Stimulated activated CD4-positive, alpha-beta T cell treated with anti-CD3 and anti-CD28 coated beads, Interleukin-2, amount 100 ng/mL, for 24 hours (primary cell): ENCODE data around the gene PLCH2.

Experiments used
- DNase-seq, 2 donors: peaks; one replicate each; pipeline ENCODE4 v3.0.0-alpha.2; 2020

PLCH2 gene

DNA sequence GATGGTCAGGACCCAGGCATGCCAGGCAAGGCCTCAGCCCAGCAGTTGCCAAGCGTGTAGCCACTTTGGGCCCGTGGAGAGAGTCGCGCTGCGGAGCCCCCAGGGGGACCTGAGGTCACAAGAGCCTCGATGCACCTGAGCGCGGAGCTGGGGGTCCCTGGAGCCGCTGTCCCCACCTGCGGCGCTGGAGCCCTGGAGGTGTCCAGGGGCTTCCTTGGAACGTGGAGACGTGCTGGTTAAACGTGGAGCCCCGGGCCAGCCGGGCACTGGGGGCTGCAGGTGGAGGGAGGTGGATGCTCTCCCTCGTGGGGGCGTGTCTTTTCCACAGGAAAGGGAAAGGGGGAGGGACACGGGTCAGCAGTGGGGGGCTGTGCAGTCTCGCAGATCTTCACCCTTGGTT lies 3.1 kb downstream of the PLCH2 start:
- DNase-seq = no peak

- DNase-seq = no peak
These were observed 3.5 kb downstream of the PLCH2 start for GRCh38 chr1:2479618-2480017.

DNA sequence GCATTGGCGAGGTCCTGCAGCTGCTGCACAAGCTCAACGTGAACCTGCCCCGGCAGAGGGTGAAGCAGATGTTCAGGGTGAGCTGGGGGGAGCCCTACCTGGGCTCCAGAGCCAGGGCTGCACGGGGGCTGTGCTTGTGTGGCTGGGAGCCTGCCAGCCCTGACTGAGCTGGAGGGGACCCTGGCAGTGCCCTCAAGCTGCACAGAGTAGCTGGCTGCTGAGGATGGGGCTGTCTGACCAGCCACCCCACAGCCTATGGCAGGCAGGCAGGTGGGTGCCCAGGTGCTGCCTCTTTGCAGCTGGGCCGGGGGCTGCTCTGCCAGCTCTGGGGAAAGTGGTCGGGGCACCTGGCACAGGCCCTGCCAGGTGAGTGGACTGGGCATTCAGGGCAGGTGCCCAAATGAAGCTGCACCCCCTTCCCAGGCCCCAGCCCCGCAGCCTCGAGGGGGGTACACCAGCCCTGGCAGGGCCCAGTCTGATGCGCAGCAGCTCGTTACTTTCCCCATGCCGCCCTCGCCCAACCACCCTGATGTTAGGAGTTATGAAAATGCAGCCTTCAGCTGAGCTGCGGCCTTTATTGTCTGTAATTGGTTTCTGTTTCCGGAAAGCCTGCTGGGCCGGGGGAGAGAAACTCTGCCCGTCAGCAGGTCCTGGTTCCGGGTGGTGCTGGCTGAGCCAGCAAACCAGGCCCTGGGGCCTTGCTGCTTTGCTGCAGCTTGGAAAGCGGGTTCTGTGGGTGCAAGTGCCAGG lies 4.3 kb downstream of the PLCH2 start:
- no peak for DNase-seq

- DNase-seq = no peak
These were observed 4.9 kb downstream of the PLCH2 start for GRCh38 chr1:2480986-2481364.

DNA sequence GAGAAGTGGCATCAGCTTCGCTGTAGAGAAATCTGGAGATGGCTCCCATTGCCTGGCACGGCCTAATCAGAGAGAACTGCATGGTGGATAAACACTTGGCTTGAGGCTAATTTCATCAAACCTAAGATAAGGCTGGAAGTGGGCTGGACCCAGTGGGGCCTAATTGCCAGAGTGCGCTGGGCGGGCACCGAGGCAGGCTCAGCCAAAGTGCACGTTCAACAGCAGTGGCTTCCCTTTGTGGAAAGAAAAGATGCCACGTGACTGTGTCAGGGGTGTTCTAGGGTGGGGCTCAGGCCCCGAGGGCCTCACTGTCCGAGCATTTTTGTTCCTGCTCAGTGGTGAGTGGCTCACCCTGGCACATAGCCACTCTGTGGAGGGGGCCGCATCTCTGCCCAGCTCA lies 5.8 kb downstream of the PLCH2 start:
- DNase-seq = no peak

DNA sequence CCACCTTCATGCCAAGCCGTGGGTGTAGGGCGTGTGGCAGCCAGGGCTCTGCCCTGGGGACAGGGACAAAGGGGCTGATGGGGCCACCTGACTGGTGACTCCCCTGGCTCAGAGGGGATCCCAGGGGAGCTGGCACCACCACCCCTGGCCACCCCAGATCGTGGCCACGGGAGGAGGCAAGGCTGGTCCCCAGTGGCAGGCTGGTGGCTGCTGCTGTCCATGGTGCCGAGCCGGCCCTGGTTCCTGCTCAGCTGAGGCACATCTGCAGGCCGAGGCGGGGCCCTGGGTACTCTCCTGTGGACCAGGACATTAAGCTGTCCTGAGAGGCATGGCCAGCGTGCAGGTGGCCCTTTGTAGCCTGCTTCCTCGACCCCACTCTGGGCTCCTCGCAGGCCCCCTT lies 6.5 kb downstream of the PLCH2 start:
- DNase-seq = no peak

DNA sequence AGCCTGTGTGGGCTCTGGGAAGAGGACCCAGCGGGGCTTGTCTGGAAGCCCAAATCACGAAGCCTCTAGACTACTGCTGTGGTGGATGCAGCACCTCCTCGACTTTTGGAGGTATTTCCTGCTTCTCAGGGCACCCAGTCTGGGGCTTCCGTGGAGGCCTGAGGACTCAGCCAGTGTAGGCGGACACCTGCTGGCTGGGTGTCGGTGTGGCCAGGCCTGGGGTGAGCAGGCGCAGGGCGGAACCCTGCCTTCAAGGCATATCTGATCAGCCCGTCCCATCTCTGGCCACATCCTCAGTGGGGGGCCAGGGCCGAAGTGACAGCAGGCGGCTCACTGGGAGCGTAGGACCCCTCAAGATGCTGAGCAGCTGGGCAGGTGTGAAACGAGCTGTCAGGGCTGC lies 6.9 kb downstream of the PLCH2 start:
- no peak for DNase-seq

- DNase-seq = no peak
These were observed 7.9 kb downstream of the PLCH2 start for GRCh38 chr1:2483970-2484369.

- no peak for DNase-seq
These were observed 10.0 kb downstream of the PLCH2 start for GRCh38 chr1:2486041-2486440.

- no peak for DNase-seq
These were observed 10.5 kb downstream of the PLCH2 start for GRCh38 chr1:2486558-2486957.

GRCh38 chr1:2488688-2489087 lies 12.6 kb downstream of the PLCH2 start:
- DNase-seq = no peak

- no peak for DNase-seq
These were observed 13.5 kb downstream of the PLCH2 start for GRCh38 chr1:2489615-2490014.

DNA sequence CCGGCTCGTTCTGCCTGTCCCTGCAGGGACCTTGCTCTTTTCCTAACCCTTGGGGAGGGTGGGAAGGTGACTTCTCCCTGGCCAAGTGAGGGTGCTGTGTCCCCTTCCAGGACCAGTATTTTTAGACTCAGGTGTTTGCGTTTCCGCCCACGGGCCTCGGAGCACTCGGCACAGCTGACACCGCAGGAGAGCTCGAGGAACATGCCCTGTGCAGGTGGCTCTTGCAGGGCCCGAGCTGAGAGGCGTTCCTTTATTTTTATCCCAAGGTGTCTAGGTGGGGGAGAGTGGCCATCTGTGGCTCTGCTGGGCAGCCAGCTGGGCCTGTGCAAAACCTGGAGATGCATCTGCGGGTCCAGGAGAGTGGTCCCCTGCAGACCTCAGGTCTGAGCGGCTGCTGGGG lies 16.0 kb downstream of the PLCH2 start:
- no peak for DNase-seq

DNA sequence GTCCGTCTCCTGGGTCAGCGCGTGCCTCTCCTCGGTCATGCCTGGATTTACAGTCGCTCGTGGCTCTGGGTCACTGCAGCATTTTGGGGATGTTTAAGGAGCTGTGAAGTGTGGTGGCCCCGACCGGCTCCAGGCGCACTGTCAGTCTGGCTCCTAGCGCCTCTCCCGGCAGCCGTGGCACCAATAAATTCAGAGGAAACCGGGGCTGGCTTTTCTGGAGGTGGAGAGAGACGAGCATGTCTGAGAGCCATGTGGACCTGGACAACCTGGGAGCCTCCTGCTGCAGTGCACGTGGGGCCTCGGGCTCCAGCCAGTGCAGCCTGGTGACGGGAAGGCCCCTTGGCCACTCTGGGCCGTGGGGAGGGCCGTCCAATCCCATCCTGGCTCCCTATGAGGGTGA lies 17.1 kb downstream of the PLCH2 start:
- DNase-seq = no peak

DNA sequence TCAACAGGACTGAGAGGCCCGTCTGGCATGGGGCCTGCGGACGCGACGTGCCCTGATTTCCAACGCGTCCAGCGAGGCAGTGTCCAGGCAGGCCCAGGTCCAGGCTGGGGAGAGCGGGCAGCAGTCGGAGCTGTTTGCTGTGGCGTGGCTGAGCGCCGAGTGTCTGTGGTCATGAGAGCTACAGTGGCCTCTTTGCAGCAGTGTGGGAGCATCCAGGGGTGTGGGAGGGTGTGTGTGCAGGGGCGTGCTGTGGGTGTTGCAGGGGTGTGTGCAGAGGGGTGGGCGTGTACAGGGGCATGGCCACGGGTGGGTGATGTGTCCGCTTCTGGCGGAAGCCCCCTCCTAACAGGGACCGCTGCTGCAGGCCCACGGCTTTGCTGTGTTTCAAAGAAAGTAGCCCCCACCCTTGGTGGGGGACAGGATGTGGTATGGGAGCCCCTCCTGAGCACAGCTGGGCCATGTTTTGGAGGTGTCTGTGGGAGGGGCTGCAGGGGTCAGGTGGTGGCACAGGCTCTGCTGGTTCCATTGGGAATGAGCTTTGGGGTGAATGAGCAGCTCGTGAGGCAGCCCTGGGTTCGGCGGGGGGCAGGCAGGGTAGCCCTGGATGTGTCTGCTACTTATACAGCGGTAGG lies 17.7 kb downstream of the PLCH2 start:
- no peak for DNase-seq

- DNase-seq = no peak
These were observed 18.2 kb downstream of the PLCH2 start for GRCh38 chr1:2494323-2494693.

DNA sequence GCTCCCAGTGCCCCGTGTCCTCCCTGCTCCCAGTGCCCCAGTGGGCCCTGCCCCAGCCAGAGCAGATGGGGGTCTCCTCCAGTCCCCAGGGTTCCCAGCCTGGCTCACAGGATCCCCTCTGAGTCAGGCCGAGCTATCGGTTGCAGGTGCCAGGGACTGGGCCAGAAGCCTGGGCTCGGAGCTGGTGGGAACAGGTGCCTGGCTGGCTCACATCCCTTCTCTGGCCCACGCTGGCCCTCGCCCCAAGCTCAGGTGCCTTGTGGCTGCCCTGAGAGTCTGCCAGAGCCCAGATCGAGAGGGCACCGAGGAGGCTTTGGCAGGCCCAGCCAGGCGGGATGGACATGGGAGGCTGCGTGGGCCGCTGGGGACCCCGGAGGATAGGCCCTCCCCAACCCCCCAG lies 18.9 kb downstream of the PLCH2 start:
- DNase-seq = no peak

GRCh38 chr1:2495546-2495945 lies 19.5 kb downstream of the PLCH2 start:
- DNase-seq = no peak

- no peak for DNase-seq
These were observed 20.1 kb downstream of the PLCH2 start for GRCh38 chr1:2496087-2496622.

GRCh38 chr1:2496746-2497145 lies 20.7 kb downstream of the PLCH2 start:
- DNase-seq = no peak

DNA sequence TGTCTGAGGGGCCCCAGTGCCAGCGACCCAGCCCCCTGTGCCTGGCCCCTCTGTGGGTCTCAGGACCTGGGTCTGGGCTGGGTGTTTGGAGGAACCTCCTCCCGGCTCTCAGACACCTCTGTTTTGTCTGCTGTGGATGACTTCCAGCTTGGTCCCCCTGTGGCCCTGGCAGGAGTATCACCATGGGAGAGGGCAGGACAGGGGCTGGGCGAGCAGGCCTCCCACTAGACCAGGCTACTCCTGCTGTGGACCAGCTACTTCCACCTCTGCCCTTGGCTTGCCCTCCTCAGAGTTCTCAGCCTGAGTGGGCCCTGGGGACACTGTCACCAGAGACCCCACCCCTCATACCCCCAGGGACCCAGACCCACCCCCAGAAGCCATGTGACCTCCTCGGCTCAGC lies 21.8 kb downstream of the PLCH2 start:
- DNase-seq = no peak

DNA sequence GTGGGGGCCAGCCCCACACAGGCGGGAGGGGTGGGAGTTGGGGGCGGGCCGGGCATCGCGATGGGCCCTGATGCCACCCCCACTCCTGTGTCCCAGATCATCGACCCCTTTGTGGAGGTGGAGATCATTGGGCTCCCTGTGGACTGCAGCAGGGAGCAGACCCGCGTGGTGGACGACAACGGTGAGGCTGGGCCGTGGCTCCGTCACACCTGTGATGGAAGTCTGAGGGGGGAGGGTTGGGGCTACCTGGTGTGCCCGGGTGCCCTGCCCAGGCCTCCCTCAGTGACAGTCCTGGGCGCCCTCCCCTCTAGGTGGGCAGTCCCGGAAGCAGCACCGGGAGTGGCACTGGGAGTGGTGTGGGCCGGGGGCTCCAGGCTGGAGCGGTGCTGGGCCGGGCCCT lies 22.6 kb downstream of the PLCH2 start:
- DNase-seq = no peak

DNA sequence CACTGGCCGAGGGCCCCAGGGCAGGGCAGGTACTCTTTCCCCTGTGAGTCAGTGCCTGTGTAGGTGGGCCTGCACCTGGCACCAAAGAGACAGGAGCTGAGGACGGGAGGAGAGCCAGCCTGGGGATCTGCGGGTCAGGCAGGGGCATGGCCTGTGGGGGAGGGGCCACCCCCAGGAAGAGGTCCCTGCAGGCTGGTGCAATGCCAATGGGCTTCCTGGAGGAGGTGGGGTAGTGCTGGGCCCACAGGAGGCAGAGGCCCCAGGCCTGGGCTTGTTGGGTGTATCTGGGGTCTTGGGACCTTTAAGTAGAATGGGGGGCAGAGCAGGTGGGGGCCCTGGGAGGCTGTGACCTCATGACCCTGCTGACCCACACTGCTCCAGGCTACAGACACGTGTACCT lies 23.2 kb downstream of the PLCH2 start:
- DNase-seq = no peak

DNA sequence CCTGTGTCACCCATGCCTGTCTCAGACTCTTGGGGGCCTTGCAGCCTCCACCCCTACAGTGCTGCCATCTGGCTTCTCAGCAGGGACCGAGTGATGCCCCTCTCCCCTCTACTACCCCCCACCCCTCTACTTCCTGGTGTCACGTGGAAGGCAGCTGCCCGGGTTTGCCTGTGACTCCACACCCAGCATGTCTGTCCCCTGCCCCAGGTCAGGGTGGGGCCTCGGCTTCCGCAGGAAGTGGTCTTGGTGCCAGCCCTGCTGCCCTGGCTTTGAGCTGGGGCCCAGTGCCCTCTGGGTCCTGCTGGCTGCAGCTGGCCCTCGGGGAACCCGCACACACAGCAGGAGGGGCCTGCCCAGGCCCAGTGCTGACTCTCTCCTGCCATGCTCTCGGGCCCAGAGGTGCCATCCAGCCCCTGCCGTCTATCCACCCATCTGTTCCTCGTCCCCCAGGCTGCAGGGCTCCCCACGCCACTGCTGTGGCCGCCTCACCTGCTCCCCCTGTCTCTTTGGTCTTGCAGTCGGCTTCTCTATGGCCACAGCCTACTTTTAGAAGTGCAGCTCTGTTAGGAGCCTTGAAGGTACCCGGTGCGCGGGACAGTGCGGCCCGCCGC lies 24.0 kb downstream of the PLCH2 start:
- DNase-seq = no peak
